H1 (cell line): ENCODE results near the gene IFT27. TPM values are rescaled to one million over a fixed set of nuclear protein-coding genes. Genes with fewer than 3 reads are reported as not detected.

ENCODE experiments used
- EGR1 ChIP-seq: IDR thresholded peaks from 2 replicates; pipeline ENCODE4 v1.6.1; 2011; ENCODE audit warnings: low read depth, low read length, borderline replicate concordance
- FOSL1 ChIP-seq: IDR thresholded peaks from 2 replicates; pipeline ENCODE4 v1.6.1; 2011; ENCODE audit warnings: mild to moderate bottlenecking, low read depth, low read length, moderate library complexity; ENCODE audit not compliant: insufficient read depth
- GABPA ChIP-seq: IDR thresholded peaks from 2 replicates; pipeline ENCODE4 v1.6.1; 2011; ENCODE audit warnings: mild to moderate bottlenecking, low read length, moderate library complexity, borderline replicate concordance; ENCODE audit not compliant: insufficient read depth
- MAFK ChIP-seq: IDR thresholded peaks from 2 replicates; pipeline ENCODE4 v1.6.1; 2012; ENCODE audit warnings: low read depth, mild to moderate bottlenecking, improper control_type of control experiment, low read length
- PHF8 ChIP-seq: fragments of 200-600 bp; sonication (generic); conservative IDR thresholded peaks from 2 replicates; pipeline ENCODE4 v1.7.1; 2012; ENCODE audit warnings: low read depth, mild to moderate bottlenecking, inconsistent platforms, low read length, moderate library complexity
- SP2 ChIP-seq: IDR thresholded peaks from 2 replicates; pipeline ENCODE4 v1.6.1; 2012; ENCODE audit warnings: mild to moderate bottlenecking, low read length, inconsistent platforms
- SUZ12 ChIP-seq: fragments of 200-600 bp; sonication (generic); IDR thresholded peaks from 2 replicates; pipeline ENCODE4 v1.6.1; 2012; ENCODE audit warnings: mild to moderate bottlenecking, inconsistent platforms, low read length, moderate library complexity, mixed read lengths
- TAF7 ChIP-seq: optimal IDR thresholded peaks from 2 replicates; pipeline ENCODE3; 2011; ENCODE audit warnings: low read depth, mild to moderate bottlenecking, inconsistent platforms, low read length, moderate library complexity, borderline replicate concordance
- polyA plus RNA-seq, 7 experiments: library from polyadenylated mRNA; depleted of rRNA in 3 of 7; stranded (reverse) in 5 of 7; unstranded in 2 of 7; fragments of >200 nt in 5 of 7; fragments of 200-250 nt in 2 of 7; gene quantifications; 1 replicate in 5 of 7; 2 replicates in 1 of 7; 4 replicates in 1 of 7; pipeline versions ENCODE4 v1.2.1 to v1.2.3, GENCODE V29; 2011 to 2013; ENCODE audit warnings: missing spikeins in 2 of 7, mixed read lengths in 2 of 7
- total RNA-seq: library from RNA; stranded (reverse); fragmentation: NEBNext Ultra II Directional; extraction: Animal tissue kit (Norgen Biotek cat#: 25700); gene quantifications from 2 replicates; pipeline ENCODE4 v1.2.1, GENCODE V29; 2021

IFT27 gene
- total and polyA plus RNA-seq, 2 of the 8 experiments (the other 6 are each of a cell fraction or from before 2014, with no cell fraction given): 36.4 to 46.2 TPM

- TF ChIP-seq EGR1: no peak
- TF ChIP-seq PHF8: no peak
- no peak for TF ChIP-seq FOSL1
- no peak for TF ChIP-seq SP2
- TF ChIP-seq GABPA: no peak
- no peak for TF ChIP-seq TAF7
- TF ChIP-seq MAFK: no peak
- no peak for TF ChIP-seq SUZ12
These were observed 7.8 kb upstream of the IFT27 start (continued) for GRCh38 chr22:36783743-36784142.
